Mucosa of gallbladder (tissue), 1 donor: Measurements from ENCODE around the gene DPM3. TPM values are rescaled to one million over a fixed set of nuclear protein-coding genes. Genes with fewer than 3 reads are reported as not detected.
A peak's percentile ranks its signal among the peaks of the same experiment; 100 is the strongest.

Experiments used
- DNase-seq: peaks from one replicate; pipeline ENCODE4 v3.0.0-alpha.2; 2020; ENCODE audit warnings: low spot score
- total RNA-seq: library from RNA; stranded (reverse); gene quantifications from one replicate; pipeline ENCODE4 v1.2.1, GENCODE V29; 2021
- donor health status: DM: no; HTN: no; CAD: no.

Gene DPM3
- total RNA-seq, 1 donor from 2014 or later: 130 TPM

DNA sequence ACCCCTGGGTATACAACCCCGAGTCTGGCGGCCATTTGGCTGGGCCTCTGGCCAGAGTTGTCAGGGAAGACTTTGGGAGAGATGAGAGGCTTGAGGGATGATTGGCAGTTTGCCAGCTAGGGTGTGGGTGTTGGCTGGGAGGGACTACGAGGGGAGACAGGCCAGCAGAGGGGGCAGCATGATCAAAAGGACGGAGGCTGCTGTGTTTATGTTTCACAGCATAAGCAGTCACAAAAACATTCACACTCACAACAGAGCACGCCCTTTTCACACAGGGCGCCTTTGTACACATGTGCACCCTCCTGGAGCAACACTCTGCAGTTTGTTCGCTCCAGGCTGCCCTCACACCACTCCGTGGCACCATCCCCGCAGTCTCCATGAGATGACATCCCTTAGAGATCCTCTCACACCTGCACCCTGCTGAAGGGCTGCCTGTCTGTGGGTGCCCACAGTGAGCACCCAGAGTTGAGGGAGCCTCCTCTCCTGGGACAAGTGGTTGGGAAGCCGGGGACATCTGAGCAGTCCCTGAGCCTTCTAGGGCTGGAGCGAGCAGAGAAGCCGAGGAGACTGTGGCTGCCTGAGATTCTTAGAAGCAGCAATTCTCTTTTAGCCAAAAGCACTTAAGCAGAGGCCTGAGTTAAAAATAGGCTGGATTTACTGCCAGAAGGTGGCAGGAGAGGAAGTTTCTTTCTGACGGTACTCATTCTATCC is 46.3 kb downstream of the DPM3 start:
- no peak for DNase-seq

DNA sequence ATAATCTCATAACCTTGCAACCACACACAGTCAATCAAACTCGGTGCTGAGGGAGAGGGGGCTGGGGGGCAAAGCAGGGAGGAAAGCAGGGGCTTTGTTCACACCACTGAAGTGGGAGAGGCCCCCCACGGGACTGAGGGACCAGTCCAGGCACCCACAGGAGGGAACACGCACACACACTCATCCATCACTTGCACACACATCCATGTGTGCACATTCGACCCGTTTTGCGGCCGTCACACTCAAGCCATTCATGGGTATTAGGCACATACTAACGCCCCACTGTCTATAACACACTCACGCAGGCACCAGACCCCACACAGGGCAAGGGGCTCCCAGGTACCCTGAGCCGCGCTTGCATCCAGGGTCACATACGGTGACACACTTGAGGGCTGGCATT is 47.7 kb downstream of the DPM3 start:
- no peak for DNase-seq

DNA sequence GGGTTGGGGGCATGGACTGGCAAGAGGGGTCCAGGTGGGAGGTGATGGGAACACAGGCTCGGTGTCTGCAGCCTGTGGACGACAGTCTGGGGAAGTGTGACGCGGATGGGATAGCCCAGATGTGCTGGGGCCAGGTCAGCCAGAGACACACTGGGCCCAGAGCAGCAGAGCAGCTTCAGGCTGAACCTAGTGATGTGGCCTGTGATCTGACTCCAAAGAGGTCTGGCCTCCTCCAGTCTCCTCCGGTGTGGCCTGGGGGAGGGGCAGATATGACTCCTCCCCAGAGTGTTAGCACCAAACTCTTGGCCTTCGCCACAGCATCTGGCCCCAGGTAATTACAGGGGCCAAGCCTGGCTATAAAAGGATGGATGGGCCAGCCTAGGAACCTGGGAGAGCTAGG is 48.2 kb downstream of the DPM3 start:
- no peak for DNase-seq

DNA sequence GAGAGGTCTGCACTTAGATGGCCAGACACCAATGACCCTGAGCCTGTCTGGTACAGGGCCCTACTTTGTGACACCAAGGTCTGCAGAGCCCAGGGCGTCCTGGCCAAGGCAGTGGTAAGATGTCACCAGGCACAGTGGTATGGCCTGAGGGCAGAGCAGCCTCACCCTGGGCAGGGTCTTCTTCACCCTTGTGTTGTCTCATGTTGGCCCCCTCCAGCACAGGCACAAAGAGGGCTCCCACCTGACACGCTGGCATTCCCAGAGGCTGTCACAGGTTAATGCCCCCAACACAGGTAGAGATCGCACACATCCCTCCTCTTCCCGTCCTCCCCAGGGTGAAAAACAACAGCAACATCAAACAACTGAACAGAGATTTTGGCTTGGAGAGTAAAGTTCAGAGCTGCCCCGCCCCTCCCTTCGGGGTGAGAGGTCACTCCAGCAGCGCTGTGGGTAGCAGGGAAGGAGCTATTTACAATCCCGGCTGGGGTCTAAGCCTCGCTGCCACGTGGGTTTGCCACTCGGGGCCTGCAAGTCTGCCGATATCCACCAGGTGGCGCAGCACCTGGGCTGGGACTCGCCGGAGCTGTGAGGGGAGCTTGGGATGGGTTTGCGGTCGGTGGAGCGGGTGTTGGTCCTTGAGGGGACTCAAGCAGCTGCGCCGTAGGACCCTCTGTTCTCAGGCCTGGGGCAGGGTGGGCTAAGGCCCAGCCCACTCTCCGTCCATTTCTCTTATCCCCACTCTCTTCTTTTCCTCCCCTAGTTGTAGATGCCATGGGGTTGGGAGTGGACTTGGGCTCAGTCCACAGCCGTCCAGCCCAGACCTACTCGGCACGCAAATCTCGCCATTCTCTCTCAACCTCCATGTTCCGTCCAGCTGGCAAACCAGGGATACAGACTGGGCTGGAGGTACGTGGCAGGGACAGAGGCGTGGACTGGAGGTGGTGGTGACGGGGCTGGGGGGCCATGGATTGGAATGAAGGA is 49.0 kb downstream of the DPM3 start:
- DNase-seq: peak; percentile 70

Other genes starting within 250 kb of the DPM3 start
- gene PMVK, start 203.8 kb downstream of the DPM3 start, total RNA-seq: 33.0 TPM
- 208 TPM for gene PBXIP1, start 184.4 kb downstream of the DPM3 start, total RNA-seq
- gene PYGO2, start 178.7 kb downstream of the DPM3 start, total RNA-seq: 54.5 TPM
- 123 TPM for gene SHC1, start 169.8 kb downstream of the DPM3 start, total RNA-seq
- 27.1 TPM for gene CKS1B, start 165.8 kb downstream of the DPM3 start, total RNA-seq
- gene FLAD1, start 157.2 kb downstream of the DPM3 start, total RNA-seq: 37.9 TPM
- gene LENEP, start 146.9 kb downstream of the DPM3 start, total RNA-seq: not detected
- 122 TPM for gene ZBTB7B, start 137.7 kb downstream of the DPM3 start, total RNA-seq
- 1.0 TPM for gene DCST2, start 106.8 kb downstream of the DPM3 start, total RNA-seq
- gene DCST1, start 106.7 kb downstream of the DPM3 start, total RNA-seq: not detected
- 146 TPM for gene ADAM15, start 89.2 kb downstream of the DPM3 start, total RNA-seq
- gene EFNA4, start 76.8 kb downstream of the DPM3 start, total RNA-seq: 12.8 TPM
- 2.7 TPM for gene EFNA3, start 61.7 kb downstream of the DPM3 start, total RNA-seq
- gene EFNA1, start 12.7 kb downstream of the DPM3 start, total RNA-seq: 100.0 TPM
- 54.7 TPM for gene SLC50A1, start 4.7 kb downstream of the DPM3 start, total RNA-seq
- gene KRTCAP2, start 32.8 kb upstream of the DPM3 start, total RNA-seq: 158 TPM
- gene TRIM46, start 33.3 kb upstream of the DPM3 start, total RNA-seq: 0.83 TPM
- gene THBS3, start 67.4 kb upstream of the DPM3 start, total RNA-seq: 43.1 TPM
- gene MTX1, start 68.2 kb upstream of the DPM3 start, total RNA-seq: 31.3 TPM
- gene ENTREP3, start 115.0 kb upstream of the DPM3 start, total RNA-seq: 49.0 TPM
- gene SCAMP3, start 121.8 kb upstream of the DPM3 start, total RNA-seq: 68.6 TPM
- gene CLK2, start 133.0 kb upstream of the DPM3 start, total RNA-seq: 73.7 TPM
- 8.7 TPM for gene HCN3, start 136.9 kb upstream of the DPM3 start, total RNA-seq
- 1.7 TPM for gene PKLR, start 160.9 kb upstream of the DPM3 start, total RNA-seq
- gene FDPS, start 168.3 kb upstream of the DPM3 start, total RNA-seq: 269 TPM
- gene RUSC1, start 180.4 kb upstream of the DPM3 start, total RNA-seq: 58.8 TPM